ENCODE measurements around the gene SRSF5. TPM values are rescaled to one million over a fixed set of nuclear protein-coding genes. Genes with fewer than 3 reads are reported as not detected.
"Not testable (repeated sequence)": the region's sequence is repeated elsewhere in the genome, so short reads cannot be mapped to it uniquely, and the experiment has no call there.

The SRSF5 gene
- 85.9 and 94.1 TPM in 2 replicates for total RNA-seq (2014; rRNA removed; shearing (Covaris generic))

GRCh38 chr14:69766984-69767368 is at the start of gene SRSF5:
Gene SRSF5, plus strand, starts transcription at chr14:69767142. Its CDS starts 1,015 bp downstream, at chr14:69768157.
- DNase-seq (ENCODE audit: low read depth) = peak; percentile 96

GRCh38 chr14:69718614-69719013 is 48.3 kb upstream of the SRSF5 start:
- not testable (repeated sequence) for DNase-seq (ENCODE audit: low read depth)

- DNase-seq (ENCODE audit: low read depth) = peak; percentile 61
Observed at GRCh38 chr14:69719501-69719951, 47.4 kb upstream of the SRSF5 start.

GRCh38 chr14:69720912-69721311 is 46.0 kb upstream of the SRSF5 start:
- DNase-seq (ENCODE audit: low read depth) = no peak

GRCh38 chr14:69726761-69727511 is 40.0 kb upstream of the SRSF5 start:
- DNase-seq (ENCODE audit: low read depth) = peak; percentile 60

- DNase-seq (ENCODE audit: low read depth) = no peak
Observed at GRCh38 chr14:69727860-69728259, 39.1 kb upstream of the SRSF5 start.

GRCh38 chr14:69731919-69732598 is 34.9 kb upstream of the SRSF5 start:
- not testable (repeated sequence) for DNase-seq (ENCODE audit: low read depth)

GRCh38 chr14:69736405-69736804 is 30.5 kb upstream of the SRSF5 start:
- not testable (repeated sequence) for DNase-seq (ENCODE audit: low read depth)

- DNase-seq (ENCODE audit: low read depth) = no peak
Observed at GRCh38 chr14:69741055-69741454, 25.9 kb upstream of the SRSF5 start.

- DNase-seq (ENCODE audit: low read depth) = no peak
Observed at GRCh38 chr14:69749956-69750355, 17.0 kb upstream of the SRSF5 start.

- no peak for DNase-seq (ENCODE audit: low read depth)
Observed at GRCh38 chr14:69750495-69750894, 16.4 kb upstream of the SRSF5 start.

GRCh38 chr14:69752773-69753172 is 14.2 kb upstream of the SRSF5 start:
- DNase-seq (ENCODE audit: low read depth) = no peak

- DNase-seq (ENCODE audit: low read depth) = no peak
Observed at GRCh38 chr14:69753860-69754259, 13.1 kb upstream of the SRSF5 start.

- no peak for DNase-seq (ENCODE audit: low read depth)
Observed at GRCh38 chr14:69754487-69754886, 12.5 kb upstream of the SRSF5 start.

GRCh38 chr14:69755296-69755695 is 11.6 kb upstream of the SRSF5 start:
- no peak for DNase-seq (ENCODE audit: low read depth)

- DNase-seq (ENCODE audit: low read depth) = no peak
Observed at GRCh38 chr14:69755784-69756183, 11.2 kb upstream of the SRSF5 start.

GRCh38 chr14:69756298-69756697 is 10.6 kb upstream of the SRSF5 start:
- DNase-seq (ENCODE audit: low read depth) = no peak

- DNase-seq (ENCODE audit: low read depth) = no peak
Observed at GRCh38 chr14:69760810-69761209, 6.1 kb upstream of the SRSF5 start.

GRCh38 chr14:69763761-69764510 is 3.0 kb upstream of the SRSF5 start:
- DNase-seq (ENCODE audit: low read depth) = peak; percentile 24

- DNase-seq (ENCODE audit: low read depth) = peak; percentile 84
Observed at GRCh38 chr14:69767369-69767999, 542 bp downstream of the SRSF5 start.

- DNase-seq (ENCODE audit: low read depth) = no peak
Observed at GRCh38 chr14:69768873-69769272, 1.9 kb downstream of the SRSF5 start.

- no peak for DNase-seq (ENCODE audit: low read depth)
Observed at GRCh38 chr14:69769623-69770022, 2.7 kb downstream of the SRSF5 start.

Measured in M059J (cell line).